SK-N-SH (cell line): Measurements from ENCODE around the gene ACTR8. TPM values are rescaled to one million over a fixed set of nuclear protein-coding genes. Genes with fewer than 3 reads are reported as not detected.

ENCODE experiments used
- CTCF ChIA-PET: fragments of 300-600, 350-600 bp; formaldehyde crosslinking; extraction: SDS; loops from one replicate; lab custom pipeline; 2021; lab: Yijun Ruan, JAX
- POLR2A ChIA-PET: fragments of 350-600 bp; sonication (Branson Sonifier 250); formaldehyde crosslinking; extraction: SDS; loops from one replicate; lab custom pipeline; 2020; ENCODE audit warnings: antibody characterized with exemption, inconsistent platforms; lab: Yijun Ruan, JAX
- DNase-seq: peaks from one replicate; pipeline ENCODE4 v3.0.0; 2012
- H2AFZ ChIP-seq: fragments of 200-600 bp; sonication (generic); 2 replicates; pipeline ENCODE4 v1.8.1; 2016; ENCODE audit warnings: antibody characterized with exemption, mild to moderate bottlenecking, low read depth
- H3F3A ChIP-seq: fragments of 200-600 bp; sonication (generic); replicated peaks from 2 replicates; pipeline ENCODE3; 2016; ENCODE audit warnings: antibody characterized with exemption, mild to moderate bottlenecking; ENCODE audit not compliant: insufficient read depth
- H3K27ac ChIP-seq, 2 experiments: fragments of 200-500 bp in 1 of 2; fragments of 200-600 bp in 1 of 2; sonication (Bioruptor generic) in 1 of 2; sonication (generic), shearing (Covaris generic) in 1 of 2; 2 replicates each; pipeline versions ENCODE4 v1.5.1 to v1.6.1; 2014 to 2016; ENCODE audit warnings: low read depth in 2 of 2, inconsistent platforms in 1 of 2, low read length in 1 of 2, mild to moderate bottlenecking in 1 of 2, mixed read lengths in 1 of 2
- H3K27me3 ChIP-seq: fragments of 200-600 bp; sonication (generic), shearing (Covaris generic); 2 replicates; pipeline ENCODE4 v1.6.1; 2016; ENCODE audit warnings: mixed run types; ENCODE audit not compliant: insufficient read depth
- H3K36me3 ChIP-seq, 2 experiments: fragments of 200-500 bp in 1 of 2; fragments of 200-600 bp in 1 of 2; sonication (Bioruptor generic) in 1 of 2; sonication (generic) in 1 of 2; replicated peaks in 1 of 2; 2 replicates each; pipeline versions ENCODE3 to v1.5.1; 2014 to 2016; ENCODE audit warnings: low read length in 1 of 2, mild to moderate bottlenecking in 1 of 2; ENCODE audit not compliant: insufficient read depth in 2 of 2, control insufficient read depth in 1 of 2
- H3K4me1 ChIP-seq, 2 experiments: fragments of 200-500 bp in 1 of 2; fragments of 200-600 bp in 1 of 2; sonication (Bioruptor generic) in 1 of 2; sonication (generic), shearing (Covaris generic) in 1 of 2; 2 replicates each; pipeline versions ENCODE4 v1.5.1 to v1.6.1; 2014 to 2016; ENCODE audit warnings: low read depth in 1 of 2, low read length in 1 of 2, mixed run types in 1 of 2; ENCODE audit not compliant: insufficient read depth in 2 of 2, control insufficient read depth in 1 of 2
- H3K4me2 ChIP-seq: fragments of 200-600 bp; sonication (generic), shearing (Covaris generic); 2 replicates; pipeline ENCODE4 v1.6.1; 2017; ENCODE audit warnings: mixed run types
- H3K4me3 ChIP-seq, 2 experiments: fragments of 200-500 bp in 1 of 2; fragments of 200-600 bp in 1 of 2; sonication (Bioruptor generic) in 1 of 2; sonication (generic), shearing (Covaris generic) in 1 of 2; 2 replicates each; pipeline versions ENCODE4 v1.5.1 to v1.8.1; 2014 to 2016; ENCODE audit warnings: low read depth in 2 of 2, inconsistent platforms in 1 of 2, low read length in 1 of 2, mild to moderate bottlenecking in 1 of 2, mixed read lengths in 1 of 2, moderate library complexity in 1 of 2
- H3K79me2 ChIP-seq: fragments of 200-600 bp; sonication (generic); 2 replicates; pipeline ENCODE4 v1.8.1; 2017; ENCODE audit warnings: mild to moderate bottlenecking; ENCODE audit not compliant: insufficient read depth
- H3K9ac ChIP-seq: fragments of 200-600 bp; sonication (generic); 2 replicates; pipeline ENCODE4 v1.6.1; 2017; ENCODE audit warnings: mixed run types
- H3K9me2 ChIP-seq: fragments of 200-600 bp; sonication (generic); 2 replicates; pipeline ENCODE4 v1.6.1; 2017; ENCODE audit warnings: mixed run types
- H3K9me3 ChIP-seq: fragments of 200-600 bp; sonication (generic); 2 replicates; pipeline ENCODE4 v1.6.1; 2017; ENCODE audit warnings: mixed run types, mild to moderate bottlenecking, moderate library complexity
- H4K20me1 ChIP-seq: fragments of 200-600 bp; sonication (generic); 2 replicates; pipeline ENCODE4 v1.6.1; 2017; ENCODE audit warnings: mild to moderate bottlenecking, mixed run types; ENCODE audit not compliant: insufficient read depth
- CHD2 ChIP-seq: fragments of 150-350 bp; IDR thresholded peaks from 2 replicates; pipeline ENCODE4 v1.6.1; 2018; ENCODE audit warnings: low read length; ENCODE audit not compliant: partially characterized antibody
- ELF1 ChIP-seq: IDR thresholded peaks from 2 replicates; pipeline ENCODE4 v1.4.0; 2012
- FOXM1 ChIP-seq: IDR thresholded peaks from 2 replicates; pipeline ENCODE4 v1.4.0; 2012; ENCODE audit warnings: low read depth, mild to moderate bottlenecking
- GABPA ChIP-seq: IDR thresholded peaks from 2 replicates; pipeline ENCODE4 v1.4.0; 2012; ENCODE audit warnings: low read depth, mild to moderate bottlenecking
- JUND ChIP-seq: IDR thresholded peaks from 2 replicates; pipeline ENCODE4 v1.4.0; 2012
- MEF2A ChIP-seq: IDR thresholded peaks from 2 replicates; pipeline ENCODE4 v1.4.0; 2012; ENCODE audit warnings: low read depth, borderline replicate concordance
- MXI1 ChIP-seq: IDR thresholded peaks from 2 replicates; pipeline ENCODE4 v1.6.1; 2012; ENCODE audit warnings: mild to moderate bottlenecking, low read depth, low read length, improper control_type of control experiment
- NRF1 ChIP-seq: IDR thresholded peaks from 2 replicates; pipeline ENCODE4 v1.6.1; 2012; ENCODE audit warnings: low read depth, mild to moderate bottlenecking, low read length
- POLR2AphosphoS5 ChIP-seq: IDR thresholded peaks from 2 replicates; pipeline ENCODE4 v1.6.1; 2012; ENCODE audit warnings: low read depth, low read length
- RCOR1 ChIP-seq: fragments of 150-350 bp; IDR thresholded peaks from 2 replicates; pipeline ENCODE4 v1.6.1; 2017; ENCODE audit warnings: antibody characterized with exemption, low read length
- REST ChIP-seq: IDR thresholded peaks from 2 replicates; pipeline ENCODE4 v1.6.1; 2012; ENCODE audit warnings: mild to moderate bottlenecking, low read depth, low read length, moderate library complexity
- SIN3A ChIP-seq: IDR thresholded peaks from 2 replicates; pipeline ENCODE4 v1.6.1; 2012; ENCODE audit warnings: low read depth, mild to moderate bottlenecking, low read length, moderate library complexity, borderline replicate concordance
- SMC3 ChIP-seq: IDR thresholded peaks from 2 replicates; pipeline ENCODE4 v1.6.1; 2012; ENCODE audit warnings: low read depth, low read length, improper control_type of control experiment
- TCF12 ChIP-seq: IDR thresholded peaks from 2 replicates; pipeline ENCODE4 v1.4.0; 2012
- TEAD4 ChIP-seq: IDR thresholded peaks from 2 replicates; pipeline ENCODE4 v1.4.0; 2012; ENCODE audit warnings: mild to moderate bottlenecking, borderline replicate concordance; ENCODE audit not compliant: insufficient read depth
- USF1 ChIP-seq: IDR thresholded peaks from 2 replicates; pipeline ENCODE4 v1.4.0; 2012; ENCODE audit warnings: low read depth, borderline replicate concordance
- USF2 ChIP-seq: fragments of 150-350 bp; IDR thresholded peaks from 2 replicates; pipeline ENCODE4 v1.6.1; 2017; ENCODE audit warnings: antibody characterized with exemption, low read length, low read depth, borderline replicate concordance
- ZBTB33 ChIP-seq: IDR thresholded peaks from 2 replicates; pipeline ENCODE4 v1.4.0; 2012; ENCODE audit warnings: low read depth, borderline replicate concordance
- WGBS: methylation state at CpG from one replicate; pipeline ENCODE4 v1.1.6; 2017; ENCODE audit warnings: low lambda C conversion rate; 5-methylcytosine and 5-hydroxymethylcytosine counted together
- polyA plus RNA-seq, 3 experiments: library from polyadenylated mRNA; depleted of rRNA; stranded (reverse); fragments of >200 nt; gene quantifications; 2 replicates each; pipeline ENCODE4 v1.2.3, GENCODE V29; 2012

ACTR8 gene
- polyA plus RNA-seq, 1 of the 3 experiments (the other 2 are of a cell fraction) = 17.7 TPM

GRCh38 chr3:53846851-53847155, 35.1 kb downstream of the ACTR8 start:
- H3K79me2 ChIP-seq = no peaks in the 10 kb centered on the region
- no peaks in the 10 kb centered on the region for H3K36me3 ChIP-seq
- no peaks in the 10 kb centered on the region for H3K9me2 ChIP-seq
- H2AFZ ChIP-seq = no peak overlapping the region
- DNase-seq = no peak
- POLR2A ChIA-PET = no interaction called here
- H3K4me1 ChIP-seq = peaks cover 0 to 8% of the 10 kb centered on the region in 2 experiments; a peak in 1 of 4 replicates
- 81% methylated on average over 2 of the region's 10 CpGs for WGBS
- H3F3A ChIP-seq = no peaks in the 10 kb centered on the region
- peak overlapping the region; percentile 72; the same call in 1 of the 2 replicates for H3K4me2 ChIP-seq
- no peak overlapping the region for H3K9ac ChIP-seq
- H3K27me3 ChIP-seq = peaks cover 30% of the 10 kb centered on the region
- CTCF ChIA-PET = no interaction called here
- no peak overlapping the region for H3K27ac ChIP-seq
- no peaks in the 10 kb centered on the region for H3K9me3 ChIP-seq
- H3K4me3 ChIP-seq = no peak overlapping the region
- H4K20me1 ChIP-seq = no peaks in the 10 kb centered on the region
- TF ChIP-seq POLR2AphosphoS5 (no peak), SIN3A (no peak), MEF2A (no peak), TCF12 (no peak), ELF1 (no peak), REST (no peak), RCOR1 (no peak), MXI1 (no peak), CHD2 (no peak), TEAD4 (no peak), JUND (no peak), USF2 (no peak), ZBTB33 (no peak), SMC3 (no peak), NRF1 (no peak), GABPA (no peak), USF1 (no peak), FOXM1 (no peak)
